NCI-H69 (cell line): ENCODE data around the gene SOAT2.
A peak's percentile ranks its signal among the peaks of the same experiment; 100 is the strongest.

ENCODE experiments used
- DNase-seq: peaks from one replicate; lab custom pipeline; 2025; lab: John Stamatoyannopoulos, UW

The SOAT2 gene

DNA sequence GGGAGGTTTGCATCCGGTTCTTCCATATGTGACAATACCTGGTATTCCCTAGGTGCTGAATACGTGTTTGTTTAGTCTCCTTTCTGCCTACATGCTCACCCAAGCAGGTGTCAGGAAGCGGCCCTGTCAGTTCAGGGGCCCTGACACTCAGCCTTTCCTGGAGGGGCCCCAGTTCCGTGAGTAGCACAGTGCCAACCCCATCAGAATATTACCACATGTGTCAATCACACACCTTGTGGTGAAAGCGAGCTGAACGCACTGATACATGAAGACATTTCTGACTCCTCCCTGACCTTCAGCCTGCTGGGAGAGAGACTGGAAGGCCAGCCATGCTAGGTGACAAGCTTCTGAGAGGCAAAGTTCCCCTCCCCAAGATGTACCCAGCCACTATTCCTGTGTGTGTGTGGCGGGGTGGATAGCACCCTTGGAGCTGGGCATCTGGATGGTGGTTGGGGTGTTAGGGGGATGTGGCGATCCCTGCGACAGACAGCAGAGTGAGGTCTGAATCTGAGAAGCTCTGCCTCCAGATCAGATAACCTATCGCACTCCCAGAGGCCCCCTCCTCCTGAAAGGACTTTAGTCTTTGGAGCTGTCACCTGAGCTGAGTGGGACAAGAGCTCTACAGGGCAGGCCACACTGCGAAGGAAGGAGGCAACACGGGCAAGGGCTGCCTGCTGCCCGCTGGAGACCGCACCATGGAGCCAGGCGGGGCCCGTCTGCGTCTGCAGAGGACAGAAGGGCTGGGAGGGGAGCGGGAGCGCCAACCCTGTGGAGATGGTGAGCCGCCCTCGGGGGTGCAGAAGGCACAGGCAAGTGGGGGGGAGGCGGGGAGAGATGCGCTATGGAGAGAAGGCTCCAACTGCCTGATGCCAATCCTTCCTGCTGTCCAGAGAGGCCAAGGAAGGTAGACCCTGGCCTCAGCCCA lies at the start of gene SOAT2:
Gene SOAT2, plus strand, starts transcription at position 604 of the 925 bp plus-strand sequence. Its CDS starts 92 bp downstream, at position 696.
- DNase-seq = peak; percentile 52

- DNase-seq = peak; percentile 99
Measured at GRCh38 chr12:53054112-53054878, 49.0 kb upstream of the SOAT2 start.

DNA sequence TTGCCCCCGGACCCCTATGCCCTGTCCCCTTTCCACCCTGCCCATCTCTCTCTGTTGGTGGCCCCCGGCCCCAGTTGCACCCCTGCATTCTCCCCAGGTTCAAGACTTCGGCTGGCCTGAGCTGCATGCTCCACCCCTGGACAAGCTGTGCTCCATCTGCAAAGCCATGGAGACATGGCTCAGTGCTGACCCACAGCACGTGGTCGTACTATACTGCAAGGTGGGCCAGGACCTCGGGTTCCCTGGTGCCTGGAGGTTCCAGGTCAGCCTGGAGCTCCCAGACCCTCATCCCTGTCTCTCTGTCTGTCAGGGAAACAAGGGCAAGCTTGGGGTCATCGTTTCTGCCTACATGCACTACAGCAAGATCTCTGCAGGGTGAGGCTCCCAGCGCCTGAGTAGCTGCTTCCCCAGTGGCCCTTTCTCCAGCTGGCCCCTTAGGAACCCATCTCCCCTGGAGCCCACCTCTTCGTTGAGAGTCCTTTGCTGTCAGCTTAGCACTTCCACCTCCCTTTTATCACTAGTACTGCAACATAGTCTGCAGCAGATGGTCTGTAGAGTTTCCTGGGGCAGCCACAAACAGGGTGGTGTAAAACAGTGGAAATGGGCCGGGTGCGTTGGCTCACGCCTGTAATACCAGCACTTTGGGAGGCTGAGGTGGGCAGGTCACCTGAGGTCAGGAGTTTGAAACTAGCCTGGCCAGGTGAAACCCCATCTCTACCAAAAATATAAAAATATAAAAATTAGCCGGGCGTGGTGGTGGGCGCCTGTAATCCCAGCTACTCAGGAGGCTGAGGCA lies 47.6 kb upstream of the SOAT2 start:
- no peak for DNase-seq

GRCh38 chr12:53056296-53056695 lies 47.0 kb upstream of the SOAT2 start:
- DNase-seq = no peak

- DNase-seq = no peak
Measured at GRCh38 chr12:53056901-53057300, 46.4 kb upstream of the SOAT2 start.

DNA sequence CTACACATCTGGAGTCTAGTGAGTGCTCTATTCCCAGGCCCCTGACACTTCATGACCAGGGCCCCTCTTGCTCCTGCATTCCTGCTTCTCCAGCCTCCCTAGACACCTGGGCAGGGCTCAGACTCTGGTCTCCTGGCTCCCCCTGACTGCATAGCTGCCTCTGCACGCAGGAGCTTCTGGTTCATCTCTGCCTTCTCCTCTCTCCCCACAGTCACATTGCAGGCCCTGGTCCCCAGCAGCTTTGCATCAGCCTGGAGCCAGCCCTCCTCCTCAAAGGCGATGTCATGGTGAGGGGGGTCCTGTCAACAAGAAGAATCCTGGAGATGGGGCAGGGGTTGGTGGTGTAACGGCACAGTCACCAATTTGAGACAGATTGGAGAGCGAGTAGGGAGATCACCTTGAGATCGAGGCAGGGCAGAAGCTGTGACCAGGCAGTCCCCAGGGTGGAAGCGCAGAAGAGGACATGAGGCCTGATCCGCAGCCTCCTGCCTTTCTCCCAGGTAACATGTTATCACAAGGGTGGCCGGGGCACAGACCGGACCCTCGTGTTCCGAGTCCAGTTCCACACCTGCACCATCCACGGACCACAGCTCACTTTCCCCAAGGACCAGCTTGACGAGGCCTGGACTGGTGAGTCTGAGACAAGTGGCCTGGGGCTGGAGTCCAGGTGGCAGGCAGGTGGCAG lies 45.3 kb upstream of the SOAT2 start:
- DNase-seq = no peak

- DNase-seq = no peak
Measured at GRCh38 chr12:53058674-53059433, 44.4 kb upstream of the SOAT2 start.

- no peak for DNase-seq
Measured at GRCh38 chr12:53059434-53060063, 43.7 kb upstream of the SOAT2 start.

DNA sequence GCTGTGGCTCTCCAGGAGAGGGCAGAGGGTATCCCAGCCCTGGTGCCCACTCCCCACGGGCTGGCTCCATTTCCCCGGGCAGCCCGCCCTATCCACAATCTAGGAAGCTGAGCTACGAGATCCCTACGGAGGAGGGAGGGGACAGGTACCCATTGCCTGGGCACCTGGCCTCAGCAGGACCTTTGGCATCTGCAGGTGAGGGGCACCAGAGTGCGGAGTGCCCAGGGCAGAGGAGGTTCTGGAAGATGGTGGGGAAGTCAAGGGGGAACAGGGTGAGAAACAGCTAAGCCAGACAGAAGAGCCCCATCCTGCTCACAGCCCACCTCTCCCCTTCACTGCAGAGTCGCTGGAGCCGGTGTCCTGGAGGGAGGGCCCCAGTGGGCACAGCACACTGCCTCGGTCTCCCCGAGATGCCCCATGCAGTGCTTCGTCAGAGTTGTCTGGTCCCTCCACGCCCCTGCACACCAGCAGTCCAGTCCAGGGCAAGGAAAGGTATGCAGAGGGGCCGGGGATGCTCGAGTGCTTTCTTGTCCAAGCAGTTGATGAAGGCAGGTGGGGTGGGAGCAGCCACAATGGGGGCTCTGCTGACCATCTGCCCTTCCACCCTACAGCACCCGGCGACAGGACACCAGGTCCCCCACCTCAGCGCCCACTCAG lies 43.1 kb upstream of the SOAT2 start:
- no peak for DNase-seq

DNA sequence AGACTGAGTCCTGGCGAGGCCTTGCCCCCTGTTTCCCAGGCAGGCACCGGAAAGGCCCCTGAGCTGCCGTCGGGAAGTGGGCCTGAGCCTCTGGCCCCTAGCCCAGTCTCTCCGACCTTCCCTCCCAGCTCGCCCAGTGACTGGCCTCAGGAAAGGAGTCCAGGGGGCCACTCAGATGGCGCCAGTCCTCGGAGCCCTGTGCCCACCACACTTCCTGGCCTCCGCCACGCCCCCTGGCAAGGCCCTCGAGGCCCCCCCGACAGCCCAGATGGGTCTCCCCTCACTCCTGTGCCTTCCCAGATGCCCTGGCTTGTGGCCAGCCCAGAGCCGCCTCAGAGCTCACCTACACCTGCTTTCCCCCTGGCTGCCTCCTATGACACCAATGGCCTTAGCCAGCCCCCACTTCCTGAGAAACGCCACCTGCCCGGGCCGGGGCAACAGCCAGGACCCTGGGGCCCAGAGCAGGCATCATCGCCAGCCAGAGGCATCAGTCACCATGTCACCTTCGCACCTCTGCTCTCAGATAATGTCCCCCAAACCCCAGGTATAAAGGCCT lies 42.5 kb upstream of the SOAT2 start:
- peak; percentile 87 for DNase-seq

- peak; percentile 94 for DNase-seq
Measured at GRCh38 chr12:53061404-53062010, 41.8 kb upstream of the SOAT2 start.

DNA sequence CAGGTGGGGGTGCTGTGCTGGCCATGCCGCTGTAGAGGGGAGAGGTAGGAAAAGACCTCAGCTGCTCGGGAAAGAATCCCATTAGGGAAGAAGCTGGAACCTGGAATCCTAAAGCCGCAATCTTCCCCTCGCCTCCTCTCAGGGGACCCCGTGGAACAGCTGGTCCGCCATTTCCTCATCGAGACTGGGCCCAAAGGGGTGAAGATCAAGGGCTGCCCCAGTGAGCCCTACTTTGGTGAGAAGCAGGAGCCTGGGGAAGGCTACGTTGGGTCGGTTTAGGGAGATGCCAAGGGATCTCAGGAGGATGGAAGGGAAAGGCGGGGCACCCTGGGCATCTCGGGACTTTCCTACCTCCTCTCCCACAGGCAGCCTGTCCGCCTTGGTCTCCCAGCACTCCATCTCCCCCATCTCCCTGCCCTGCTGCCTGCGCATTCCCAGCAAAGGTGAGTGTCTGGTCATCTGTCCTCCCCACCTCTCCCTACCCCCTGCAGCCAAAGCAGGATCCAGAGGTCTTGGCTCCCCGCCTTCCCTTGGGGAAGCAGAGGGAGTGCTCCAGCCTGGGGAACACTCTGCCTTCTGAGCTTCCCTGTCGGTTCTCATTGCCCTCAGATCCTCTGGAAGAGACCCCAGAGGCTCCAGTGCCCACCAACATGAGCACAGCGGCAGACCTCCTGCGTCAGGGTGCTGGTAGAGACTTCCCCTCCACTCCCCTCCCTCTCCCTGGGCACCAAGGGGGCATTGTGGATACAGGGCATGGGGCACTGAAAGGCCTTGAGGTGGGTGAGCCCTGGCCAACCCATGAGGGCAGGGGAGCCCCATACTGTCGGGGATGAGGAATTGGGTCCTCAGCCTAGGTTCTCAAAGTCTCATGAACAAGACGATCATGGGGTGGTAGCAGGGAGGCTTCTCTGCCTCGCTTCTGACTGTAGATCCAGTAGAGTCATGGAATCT lies 41.0 kb upstream of the SOAT2 start:
- no peak for DNase-seq

DNA sequence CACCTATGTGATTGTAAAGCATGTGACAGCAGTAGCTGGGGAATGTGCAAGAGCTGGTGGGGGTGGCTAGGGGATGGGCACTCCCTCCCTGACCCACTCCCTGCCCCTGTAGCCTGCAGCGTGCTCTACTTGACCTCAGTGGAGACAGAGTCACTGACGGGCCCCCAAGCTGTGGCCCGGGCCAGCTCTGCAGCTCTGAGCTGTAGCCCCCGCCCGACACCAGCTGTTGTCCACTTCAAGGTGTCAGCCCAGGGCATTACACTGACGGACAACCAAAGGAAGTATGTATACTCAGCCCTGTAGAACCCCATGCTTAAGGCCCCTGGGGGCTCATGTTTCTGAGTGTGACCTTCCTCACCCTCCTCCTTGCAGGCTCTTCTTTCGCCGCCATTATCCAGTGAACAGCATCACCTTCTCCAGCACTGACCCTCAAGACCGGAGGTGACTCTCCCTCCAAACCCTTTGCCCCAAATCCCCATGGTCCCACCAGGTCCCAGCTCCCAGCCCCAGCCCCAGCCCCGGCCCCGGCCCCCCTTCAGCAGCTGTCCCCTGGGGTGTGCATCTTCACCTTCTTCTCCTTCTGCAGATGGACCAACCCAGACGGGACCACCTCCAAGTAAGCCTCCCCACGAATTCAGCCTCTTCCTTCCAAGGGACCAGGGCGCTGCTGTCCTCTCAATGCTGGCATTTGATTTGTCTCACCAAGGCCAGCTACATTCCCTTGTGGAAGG lies 40.1 kb upstream of the SOAT2 start:
- no peak for DNase-seq

- peak; percentile 66 for DNase-seq
Measured at GRCh38 chr12:53063708-53064612, 39.3 kb upstream of the SOAT2 start.

- DNase-seq = no peak
Measured at GRCh38 chr12:53064613-53065436, 38.5 kb upstream of the SOAT2 start.
